Cardiac muscle cell (in vitro differentiated cells and primary cell): ENCODE data around the gene PRND. TPM values are rescaled to one million over a fixed set of nuclear protein-coding genes. Genes with fewer than 3 reads are reported as not detected.
"Not testable (repeated sequence)": the region's sequence is repeated elsewhere in the genome, so short reads cannot be mapped to it uniquely, and the experiment has no call there.

Experiments
- DNase-seq, 2 donors: peaks; one replicate each; pipeline versions ENCODE4 v3.0.0 to v3.0.0-alpha.2; 2010 to 2017; ENCODE audit warnings: low read depth in 1 of 2, low spot score in 1 of 2
- H3K27ac ChIP-seq: fragments of 200-600 bp; sonication (generic); 2 replicates; pipeline ENCODE4 v1.5.1; 2016
- H3K27me3 ChIP-seq: fragments of 200-600 bp; sonication (generic); 2 replicates; pipeline ENCODE4 v1.6.0; 2016; ENCODE audit warnings: control low read depth
- H3K36me3 ChIP-seq: fragments of 200-600 bp; sonication (generic); 2 replicates; pipeline ENCODE4 v1.5.1; 2016; ENCODE audit warnings: control low read depth
- H3K4me1 ChIP-seq: fragments of 200-600 bp; sonication (generic); 2 replicates; pipeline ENCODE4 v1.8.1; 2017; ENCODE audit warnings: low read depth, mild to moderate bottlenecking, mixed run types
- H3K4me3 ChIP-seq: fragments of 200-600 bp; sonication (generic); 2 replicates; pipeline ENCODE4 v1.5.1; 2016; ENCODE audit warnings: mild to moderate bottlenecking
- H3K9me3 ChIP-seq: fragments of 200-600 bp; sonication (generic); 2 replicates; pipeline ENCODE4 v1.5.1; 2017; ENCODE audit warnings: low read depth, mild to moderate bottlenecking, control low read depth
- CTCF ChIP-seq: IDR thresholded peaks from 2 replicates; pipeline ENCODE4 v1.5.1; 2012; ENCODE audit warnings: low read depth, mild to moderate bottlenecking, low read length
- polyA plus RNA-seq: library from polyadenylated mRNA; unstranded; fragments of >200 nt; fragmentation: Nextera tagmentation; extraction: Ambion mirVana; gene quantifications from 2 replicates; pipeline ENCODE4 v1.2.1, GENCODE V29; 2016
- total RNA-seq: library from RNA; depleted of rRNA; stranded (reverse); fragments of >200 nt; gene quantifications from 2 replicates; pipeline ENCODE4 v1.2.3, GENCODE V29; 2016

PRND gene
- total and polyA plus RNA-seq, 2 experiments from 2014 or later: 0.39 TPM; not detected in 1

GRCh38 chr20:4737857-4738627 lies 16.3 kb downstream of the PRND start:
- no peaks in the 10 kb centered on the region for H3K4me1 ChIP-seq
- no peak overlapping the region for H3K27ac ChIP-seq
- H3K36me3 ChIP-seq: no peaks in the 10 kb centered on the region
- DNase-seq: no peak
- no peaks in the 10 kb centered on the region for H3K27me3 ChIP-seq
- H3K9me3 ChIP-seq: no peaks in the 10 kb centered on the region
- H3K4me3 ChIP-seq: no peak overlapping the region
- TF ChIP-seq CTCF: no peak

- DNase-seq: peak; percentile 59 to 64
- TF ChIP-seq CTCF: peak; percentile 76
- H3K4me1 ChIP-seq: no peaks in the 10 kb centered on the region
These were observed 19.2 kb downstream of the PRND start for GRCh38 chr20:4740774-4741431.

GRCh38 chr20:4748847-4749246 lies 27.1 kb downstream of the PRND start:
- no peaks in the 10 kb centered on the region for H3K27me3 ChIP-seq
- no peak for DNase-seq
- H3K27ac ChIP-seq: no peak overlapping the region

More at GRCh38 chr20:4740774-4741431, 19.2 kb downstream of the PRND start:
- no peaks in the 10 kb centered on the region for H3K36me3 ChIP-seq
- H3K9me3 ChIP-seq: no peaks in the 10 kb centered on the region
- no peak overlapping the region for H3K4me3 ChIP-seq
- no peak overlapping the region for H3K27ac ChIP-seq
- no peaks in the 10 kb centered on the region for H3K27me3 ChIP-seq

GRCh38 chr20:4749326-4749725 lies 27.6 kb downstream of the PRND start:
- no peak for TF ChIP-seq CTCF
- H3K9me3 ChIP-seq: no peaks in the 10 kb centered on the region
- no peak for DNase-seq
- H3K36me3 ChIP-seq: no peaks in the 10 kb centered on the region
- H3K4me1 ChIP-seq: no peaks in the 10 kb centered on the region
- H3K4me3 ChIP-seq: no peak overlapping the region
- no peaks in the 10 kb centered on the region for H3K27me3 ChIP-seq
- no peak overlapping the region for H3K27ac ChIP-seq

More at GRCh38 chr20:4748847-4749246, 27.1 kb downstream of the PRND start:
- Histone ChIP-seq H3K9me3 (no peaks in the 10 kb centered on the region), H3K4me1 (no peaks in the 10 kb centered on the region), H3K4me3 (no peak overlapping the region), H3K36me3 (no peaks in the 10 kb centered on the region)
- no peak for TF ChIP-seq CTCF

GRCh38 chr20:4750381-4750780 lies 28.7 kb downstream of the PRND start:
- DNase-seq: no peak
- Histone ChIP-seq H3K4me3 (no peak overlapping the region), H3K9me3 (no peaks in the 10 kb centered on the region), H3K4me1 (no peaks in the 10 kb centered on the region), H3K27ac (no peak overlapping the region), H3K27me3 (no peaks in the 10 kb centered on the region), H3K36me3 (no peaks in the 10 kb centered on the region)
- TF ChIP-seq CTCF: no peak

- peaks cover 20% of the 10 kb centered on the region for H3K27me3 ChIP-seq
- H3K36me3 ChIP-seq, H3K9me3 ChIP-seq, H3K4me1 ChIP-seq, H3K27ac ChIP-seq, H3K4me3 ChIP-seq: not testable (repeated sequence)
- DNase-seq: peak in 1 of 2 donors; percentile 30
These were observed 37.6 kb downstream of the PRND start for GRCh38 chr20:4759100-4759884.
